GM18861 (cell line): ENCODE measurements around the gene MAB21L1.

Experiments
- ATAC-seq: cut with Tn5 transposase; IDR thresholded peaks from one replicate; pipeline ENCODE4 v1.9.1; 2021; ENCODE audit not compliant: unreplicated experiment

The MAB21L1 gene

DNA sequence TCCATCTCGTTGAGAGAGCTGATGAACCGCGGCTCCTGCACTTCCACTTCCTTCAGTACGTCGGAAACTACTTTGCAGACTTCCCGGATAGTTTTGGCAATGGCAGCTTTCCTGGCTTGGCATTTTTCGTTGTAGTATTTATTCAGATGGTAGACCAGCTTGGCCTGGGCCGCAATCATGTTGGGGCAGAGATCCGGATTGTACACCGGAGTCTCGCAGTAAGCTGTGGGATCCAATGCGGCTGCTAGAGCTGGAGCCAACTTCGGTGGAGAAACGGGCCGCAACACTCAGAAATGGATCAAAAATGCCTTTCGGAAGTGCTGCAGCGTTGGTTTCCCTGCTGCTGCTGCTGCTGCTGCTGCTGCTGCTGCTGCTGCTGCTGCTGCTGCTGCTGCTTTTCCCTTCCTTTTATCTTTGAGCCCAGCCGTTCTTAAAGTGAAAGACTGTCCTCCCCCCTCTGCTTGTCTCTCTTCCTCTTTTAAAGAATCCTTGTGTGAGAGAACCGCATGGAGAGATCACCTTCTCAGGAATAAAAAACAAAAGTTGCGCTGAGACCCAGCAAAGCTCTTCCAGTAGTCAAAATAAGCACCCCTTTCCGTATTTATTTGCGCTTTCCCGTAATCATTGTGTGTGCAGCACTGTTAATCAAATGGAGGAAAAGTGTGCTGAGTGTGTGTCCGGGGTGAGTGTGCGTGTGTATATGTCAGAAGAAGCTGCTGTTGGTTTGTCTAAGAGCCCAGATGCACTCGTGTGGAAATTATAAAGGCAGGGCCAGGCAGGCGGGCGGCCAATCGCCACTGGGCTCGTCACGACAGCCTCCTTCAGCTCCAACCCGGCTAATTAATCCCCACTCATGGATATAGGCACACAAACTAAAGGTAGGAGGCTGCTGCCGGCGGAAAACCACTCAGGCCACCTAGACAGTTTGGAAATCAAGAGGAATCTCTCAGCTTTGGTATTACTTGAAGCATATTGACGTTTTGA is at the start of gene MAB21L1:
Gene MAB21L1, minus strand, starts transcription at position 730 of the 984 bp plus-strand sequence. Its CDS starts 551 bp downstream, at position 179.
- ATAC-seq = no peak

GRCh38 chr13:35524171-35524570 is 47.7 kb upstream of the MAB21L1 start:
- ATAC-seq = no peak

DNA sequence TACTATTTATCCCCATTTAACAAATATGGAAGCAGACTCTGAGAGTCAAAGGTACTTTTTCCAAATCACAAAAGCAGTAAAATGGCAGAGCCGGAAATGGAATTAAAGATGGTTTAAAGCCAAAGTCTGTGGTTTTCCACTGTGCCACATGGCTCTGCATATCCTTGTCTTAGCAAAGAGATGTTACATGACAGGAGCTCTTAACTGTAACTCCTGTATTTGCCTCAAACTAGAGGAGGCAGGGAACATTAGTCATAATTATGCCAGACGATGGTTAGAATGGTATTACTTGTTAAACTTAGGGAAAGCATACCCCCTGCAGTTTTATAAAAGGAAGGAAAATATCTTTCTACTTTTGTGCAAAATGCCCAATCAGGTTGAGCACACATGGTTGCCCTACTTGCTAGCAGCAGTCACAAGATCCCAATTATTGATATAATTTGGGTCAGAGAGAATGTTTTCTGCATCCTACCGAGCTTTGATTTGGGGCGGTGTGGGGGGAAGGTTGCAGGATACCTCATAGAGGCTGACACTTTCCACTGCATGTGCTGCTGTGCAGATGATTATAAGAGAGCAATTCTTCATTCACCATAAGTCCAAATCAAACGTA is 42.0 kb upstream of the MAB21L1 start:
- no peak for ATAC-seq

- no peak for ATAC-seq
Observed at GRCh38 chr13:35514801-35515502, 38.5 kb upstream of the MAB21L1 start.

GRCh38 chr13:35514061-35514477 is 37.6 kb upstream of the MAB21L1 start:
- ATAC-seq = no peak

DNA sequence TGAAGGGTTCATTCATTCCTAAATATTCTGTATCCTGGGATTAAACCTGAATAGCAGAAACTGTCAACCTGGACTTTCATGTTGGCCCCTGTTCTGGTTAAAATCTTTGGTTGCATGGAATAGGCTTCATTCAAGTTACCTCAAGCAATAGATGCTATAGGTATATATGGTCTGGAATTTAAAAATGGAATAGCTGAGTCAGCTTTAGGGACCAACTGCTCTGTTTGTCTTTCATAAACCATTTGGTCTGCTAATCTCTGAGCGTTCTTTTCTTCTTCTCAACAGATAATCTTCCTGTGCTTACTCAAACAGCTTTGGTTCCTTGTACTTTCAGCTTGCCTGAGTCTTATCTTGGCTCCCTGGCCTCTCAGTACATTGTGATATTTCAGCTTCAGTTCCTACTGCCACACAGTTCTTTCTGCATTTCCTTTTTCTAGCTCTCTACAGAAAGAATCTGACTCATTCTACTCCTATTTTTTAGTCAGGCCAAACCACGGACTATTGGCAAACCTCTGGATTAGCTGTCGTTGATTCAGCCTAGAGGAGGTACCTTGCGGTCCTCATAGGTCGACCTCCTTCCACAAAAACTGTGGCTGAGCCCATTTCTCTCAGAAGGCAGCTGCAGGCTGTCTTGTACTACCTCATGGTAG is 35.9 kb upstream of the MAB21L1 start:
- no peak for ATAC-seq

DNA sequence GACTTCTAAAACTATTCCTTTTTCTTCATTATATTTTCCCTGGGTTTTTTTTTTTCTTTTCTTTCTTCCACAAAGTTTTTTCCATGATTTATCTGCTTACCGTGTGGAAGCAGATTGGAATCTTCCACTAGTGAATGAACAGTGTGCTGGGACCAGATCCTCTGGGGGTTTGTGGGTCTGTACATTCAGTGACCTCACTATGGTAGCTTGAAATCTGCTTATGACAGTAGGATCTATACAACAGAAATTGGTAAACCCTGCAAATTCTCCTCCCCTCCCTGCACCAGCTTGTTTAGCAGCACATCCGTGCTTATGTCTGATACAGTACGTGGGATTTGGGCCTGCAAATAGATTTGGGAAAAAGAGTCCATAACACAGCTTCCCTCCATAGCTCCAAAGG is 26.0 kb upstream of the MAB21L1 start:
- ATAC-seq = no peak

GRCh38 chr13:35501661-35502235 is 25.3 kb upstream of the MAB21L1 start:
- ATAC-seq = no peak

DNA sequence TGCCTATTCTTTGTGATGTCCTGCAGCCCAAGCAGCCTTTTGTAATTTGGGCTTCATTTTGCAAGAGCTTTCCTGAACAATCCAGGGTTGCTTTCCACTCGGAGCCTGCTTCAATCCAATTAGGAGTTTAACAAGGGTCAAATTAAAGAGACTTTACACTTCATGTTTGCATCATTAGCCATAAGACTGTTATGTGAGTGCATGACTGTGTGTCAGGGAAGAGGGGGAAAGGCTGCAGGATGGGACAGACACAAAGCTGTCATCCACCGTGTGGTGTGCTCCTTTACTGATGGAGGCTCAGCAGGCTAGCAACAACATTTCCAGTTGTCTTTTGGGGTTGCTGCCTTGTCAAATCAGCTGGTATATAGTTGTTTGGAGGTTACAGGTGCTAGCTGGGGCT is 23.7 kb upstream of the MAB21L1 start:
- no peak for ATAC-seq

DNA sequence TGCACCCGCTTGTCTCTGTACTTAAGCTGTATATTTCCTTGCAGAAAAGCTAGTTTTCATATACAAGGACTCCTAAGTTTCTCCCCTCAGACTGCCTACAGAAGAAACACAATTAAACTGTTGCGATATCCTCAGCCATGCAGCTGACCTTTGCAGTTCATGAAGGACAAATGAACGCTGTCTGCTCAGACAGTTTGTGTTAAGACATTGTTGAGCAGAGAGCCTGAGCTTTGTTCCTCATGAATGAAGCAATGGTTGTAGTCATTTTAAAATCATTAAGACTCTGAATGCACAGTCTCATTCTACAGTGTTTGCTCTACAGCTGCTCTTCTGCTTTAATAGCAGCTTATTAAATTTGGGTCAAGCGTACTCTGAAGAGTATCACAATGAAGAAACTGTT is 23.2 kb upstream of the MAB21L1 start:
- ATAC-seq = no peak

GRCh38 chr13:35499196-35499662 is 22.7 kb upstream of the MAB21L1 start:
- ATAC-seq = no peak

DNA sequence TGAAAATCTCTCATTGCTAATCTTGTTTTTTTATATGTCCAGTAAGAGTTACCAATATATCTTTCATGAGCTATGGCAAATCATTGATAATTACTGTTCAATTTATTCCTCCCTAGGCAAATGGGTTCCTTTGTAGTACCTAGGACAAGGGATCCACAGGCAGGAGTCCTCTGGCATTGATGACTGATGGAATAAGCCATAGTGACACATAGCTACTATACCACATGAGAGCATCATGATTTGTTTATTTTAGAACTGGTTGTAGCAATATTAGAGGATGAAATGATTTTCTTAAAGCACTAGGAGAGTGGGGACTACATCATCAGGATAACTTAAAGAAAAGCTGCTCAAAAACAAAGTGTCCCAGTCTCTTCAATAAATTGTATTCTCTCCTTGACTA is 21.7 kb upstream of the MAB21L1 start:
- no peak for ATAC-seq

DNA sequence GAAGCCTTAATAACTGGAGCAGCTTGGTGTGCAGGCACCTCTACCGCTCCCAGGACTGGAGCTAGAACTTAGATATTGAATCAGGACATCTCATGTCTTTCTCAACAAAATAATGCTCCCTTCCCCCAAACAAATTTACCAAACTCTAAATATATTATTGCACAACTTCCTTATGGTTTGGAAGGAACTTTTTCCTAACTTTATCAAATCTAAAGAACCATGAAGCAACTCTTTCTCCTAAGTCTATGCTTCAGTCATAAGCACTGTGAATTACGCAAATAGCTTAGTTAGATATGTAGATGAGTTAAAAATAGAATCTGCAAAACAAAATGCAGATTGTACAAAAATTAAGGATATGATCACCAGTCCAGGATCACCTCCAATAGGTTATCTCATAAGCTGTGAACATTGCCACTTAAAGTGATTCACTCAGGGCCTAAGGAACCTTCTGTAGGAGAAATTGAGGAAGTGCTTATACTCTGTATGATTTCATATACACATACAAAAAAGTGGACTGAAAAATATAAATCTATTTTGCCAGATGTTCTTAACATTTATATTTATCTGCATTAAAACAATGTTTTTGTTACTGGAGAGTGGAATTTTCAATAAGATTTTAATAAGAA is 20.4 kb upstream of the MAB21L1 start:
- ATAC-seq = no peak

- no peak for ATAC-seq
Observed at GRCh38 chr13:35496006-35496405, 19.5 kb upstream of the MAB21L1 start.

- ATAC-seq = no peak
Observed at GRCh38 chr13:35489050-35489449, 12.6 kb upstream of the MAB21L1 start.

- no peak for ATAC-seq
Observed at GRCh38 chr13:35485424-35485823, 8.9 kb upstream of the MAB21L1 start.

GRCh38 chr13:35484384-35484783 is 7.9 kb upstream of the MAB21L1 start:
- ATAC-seq = no peak

DNA sequence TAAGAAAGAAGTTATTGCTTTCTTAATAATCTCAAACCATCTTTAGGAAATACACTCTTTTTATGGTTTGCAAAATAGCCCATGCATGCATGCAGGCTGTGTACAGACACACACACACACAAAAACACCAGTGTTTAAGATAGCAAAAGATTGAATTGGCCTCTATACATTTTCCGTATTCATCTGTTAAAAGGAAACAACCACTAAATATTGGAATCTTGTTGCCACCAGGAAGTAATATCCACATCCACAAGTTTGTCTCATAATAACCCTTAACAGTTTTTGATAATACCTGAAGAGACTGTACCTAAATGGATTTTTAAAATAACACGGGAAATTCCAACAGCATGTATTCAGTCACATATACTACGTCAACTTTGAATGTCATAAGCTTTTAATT is 7.3 kb upstream of the MAB21L1 start:
- no peak for ATAC-seq

DNA sequence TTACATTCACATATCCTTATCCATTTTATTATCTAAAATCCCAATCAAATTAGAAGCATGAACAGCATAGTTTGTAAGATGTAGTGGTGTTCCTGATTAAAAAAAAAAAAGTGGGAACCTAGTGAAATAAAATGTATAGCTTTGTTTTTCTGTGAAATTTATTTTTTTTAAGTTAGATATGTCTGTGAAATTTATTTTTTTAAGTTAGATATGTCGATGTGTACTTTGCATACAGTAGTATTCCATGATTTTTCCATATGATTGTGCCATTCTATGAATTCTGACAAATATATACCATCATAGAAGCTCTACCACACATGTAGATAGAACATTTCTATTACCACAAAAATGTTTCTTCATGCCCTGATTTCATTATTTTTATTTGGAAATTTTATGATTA is 6.0 kb upstream of the MAB21L1 start:
- ATAC-seq = no peak

DNA sequence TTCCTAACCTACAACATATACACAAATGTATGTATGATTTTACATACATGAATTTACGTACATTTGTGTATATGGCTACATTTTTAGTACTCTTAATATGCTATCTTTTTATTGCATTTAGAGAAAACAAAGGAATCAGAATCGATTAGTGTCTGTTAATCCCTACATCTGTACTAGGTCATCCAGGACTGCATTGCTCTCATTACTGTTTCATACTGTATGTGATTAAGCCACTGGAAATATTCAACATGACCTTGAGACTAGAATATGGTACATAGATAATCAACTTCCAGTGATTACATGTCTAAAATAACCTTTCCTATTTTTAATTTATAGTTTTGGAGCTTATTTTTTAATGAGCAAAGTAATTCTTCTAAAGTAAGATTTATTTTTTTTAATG is 5.3 kb upstream of the MAB21L1 start:
- no peak for ATAC-seq
